ENCODE results near the gene PTBP2.
"Not testable (repeated sequence)": the region's sequence is repeated elsewhere in the genome, so short reads cannot be mapped to it uniquely, and the experiment has no call there.

PTBP2 gene

GRCh38 chr1:96790599-96790998 lies 69.0 kb downstream of the PTBP2 start:
- Histone ChIP-seq H3K27ac (no peak overlapping the region), H3K36me3 (ENCODE audit: control insufficient read depth, insufficient read depth, low read length) (no peaks in the 10 kb centered on the region), H3K4me1 (no peaks in the 10 kb centered on the region), H3K9me3 (ENCODE audit: control insufficient read depth, low read length) (no peaks in the 10 kb centered on the region), H3K79me2 (no peaks in the 10 kb centered on the region), H3K27me3 (ENCODE audit: control insufficient read depth, insufficient read depth, low read length) (no peaks in the 10 kb centered on the region), H3K4me3 (ENCODE audit: low read depth, low read length) (no peak overlapping the region), H3K9ac (no peak overlapping the region), H2AFZ (no peak overlapping the region), H3K4me2 (ENCODE audit: low read length) (no peak overlapping the region)
- no peak for TF ChIP-seq CTCF (IDR thresholded peaks at IDR 0.05)

GRCh38 chr1:96792220-96792619 lies 70.6 kb downstream of the PTBP2 start:
- no peak for TF ChIP-seq CTCF (IDR thresholded peaks at IDR 0.05)
- no peak overlapping the region for H3K9ac ChIP-seq
- no peaks in the 10 kb centered on the region for H3K9me3 ChIP-seq (ENCODE audit: control insufficient read depth, low read length)
- H3K27ac ChIP-seq: no peak overlapping the region
- H3K79me2 ChIP-seq: no peaks in the 10 kb centered on the region
- no peak overlapping the region for H3K4me3 ChIP-seq (ENCODE audit: low read depth, low read length)
- H2AFZ ChIP-seq: no peak overlapping the region
- no peaks in the 10 kb centered on the region for H3K4me1 ChIP-seq
- H3K4me2 ChIP-seq (ENCODE audit: low read length): no peak overlapping the region
- no peaks in the 10 kb centered on the region for H3K36me3 ChIP-seq (ENCODE audit: control insufficient read depth, insufficient read depth, low read length)
- H3K27me3 ChIP-seq (ENCODE audit: control insufficient read depth, insufficient read depth, low read length): no peaks in the 10 kb centered on the region

- not testable (repeated sequence) for H3K9me3 ChIP-seq (ENCODE audit: control insufficient read depth, low read length); H3K79me2 ChIP-seq; H3K4me1 ChIP-seq; H3K4me3 ChIP-seq (ENCODE audit: low read depth, low read length); H3K27ac ChIP-seq; H3K27me3 ChIP-seq (ENCODE audit: control insufficient read depth, insufficient read depth, low read length); H2AFZ ChIP-seq; H3K4me2 ChIP-seq (ENCODE audit: low read length); H3K9ac ChIP-seq; H3K36me3 ChIP-seq (ENCODE audit: control insufficient read depth, insufficient read depth, low read length)
Measured at GRCh38 chr1:96801696-96802095, 80.1 kb downstream of the PTBP2 start.

GRCh38 chr1:96804648-96805047 lies 83.1 kb downstream of the PTBP2 start:
- H3K79me2 ChIP-seq: no peaks in the 10 kb centered on the region
- H3K27me3 ChIP-seq (ENCODE audit: control insufficient read depth, insufficient read depth, low read length): no peaks in the 10 kb centered on the region
- H3K9me3 ChIP-seq (ENCODE audit: control insufficient read depth, low read length): no peaks in the 10 kb centered on the region
- H3K36me3 ChIP-seq (ENCODE audit: control insufficient read depth, insufficient read depth, low read length): no peaks in the 10 kb centered on the region
- no peak overlapping the region for H2AFZ ChIP-seq
- H3K4me1 ChIP-seq: no peaks in the 10 kb centered on the region
- H3K4me2 ChIP-seq (ENCODE audit: low read length): no peak overlapping the region
- H3K9ac ChIP-seq: no peak overlapping the region
- H3K27ac ChIP-seq: no peak overlapping the region
- no peak overlapping the region for H3K4me3 ChIP-seq (ENCODE audit: low read depth, low read length)
- no peak for TF ChIP-seq CTCF (IDR thresholded peaks at IDR 0.05)

GRCh38 chr1:96808191-96808590 lies 86.6 kb downstream of the PTBP2 start:
- no peaks in the 10 kb centered on the region for H3K4me1 ChIP-seq
- no peaks in the 10 kb centered on the region for H3K79me2 ChIP-seq
- no peaks in the 10 kb centered on the region for H3K36me3 ChIP-seq (ENCODE audit: control insufficient read depth, insufficient read depth, low read length)
- no peaks in the 10 kb centered on the region for H3K27me3 ChIP-seq (ENCODE audit: control insufficient read depth, insufficient read depth, low read length)
- H3K4me2 ChIP-seq (ENCODE audit: low read length): no peak overlapping the region
- no peak overlapping the region for H3K9ac ChIP-seq
- no peak for TF ChIP-seq CTCF (IDR thresholded peaks at IDR 0.05)
- H3K27ac ChIP-seq: no peak overlapping the region
- H3K9me3 ChIP-seq (ENCODE audit: control insufficient read depth, low read length): no peaks in the 10 kb centered on the region
- no peak overlapping the region for H3K4me3 ChIP-seq (ENCODE audit: low read depth, low read length)
- no peak overlapping the region for H2AFZ ChIP-seq
